Esophagus muscularis mucosa (tissue), 4 donors: ENCODE results near the gene MTHFR. TPM values are rescaled to one million over a fixed set of nuclear protein-coding genes. Genes with fewer than 3 reads are reported as not detected.

Source experiments
- DNase-seq: peaks from one replicate; pipeline ENCODE4 v3.0.0-alpha.2; 2017; ENCODE audit errors: extremely low spot score
- H3K27ac ChIP-seq, 4 donors: fragments of 200-600 bp; sonication (generic); replicated peaks in 1 of 4; 1 replicate in 3 of 4; 2 replicates in 1 of 4; pipeline ENCODE4 v1.5.1; 2016 to 2019; ENCODE audit warnings: mild to moderate bottlenecking in 1 of 4
- H3K27me3 ChIP-seq, 4 donors: fragments of 200-600 bp; sonication (generic); one replicate each; pipeline versions ENCODE4 v1.5.1 to v1.6.0; 2016 to 2019
- H3K36me3 ChIP-seq, 4 donors: fragments of 200-600 bp; sonication (generic); one replicate each; pipeline ENCODE4 v1.5.1; 2016 to 2019
- H3K4me1 ChIP-seq, 4 donors: fragments of 200-600 bp; sonication (generic); one replicate each; pipeline ENCODE4 v1.5.1; 2016 to 2019
- H3K4me3 ChIP-seq, 4 donors: fragments of 200-600 bp; sonication (generic); 1 replicate in 2 of 4; 2 replicates in 2 of 4; pipeline ENCODE4 v1.5.1; 2016 to 2019; ENCODE audit warnings: mild to moderate bottlenecking in 4 of 4, moderate library complexity in 1 of 4
- H3K9me3 ChIP-seq, 4 donors: fragments of 200-600 bp; sonication (generic); 1 replicate in 3 of 4; 2 replicates in 1 of 4; pipeline ENCODE4 v1.5.1; 2016 to 2019
- CTCF ChIP-seq, 3 experiments: fragments of 200-600 bp in 2 of 3; fragments of 450-650 bp in 1 of 3; sonication (generic) in 2 of 3; IDR thresholded peaks; one replicate each; pipeline ENCODE4 v1.5.1; 2017 to 2019; ENCODE audit warnings: antibody characterized with exemption in 3 of 3, mild to moderate bottlenecking in 2 of 3, moderate library complexity in 1 of 3
- EP300 ChIP-seq: sonication (generic); formaldehyde crosslinking; IDR thresholded peaks from one replicate; pipeline ENCODE4 v1.6.1; 2017; ENCODE audit warnings: antibody characterized with exemption
- POLR2A ChIP-seq: fragments of 450-650 bp; IDR thresholded peaks from one replicate; pipeline ENCODE4 v1.6.1; 2017; ENCODE audit warnings: antibody characterized with exemption, moderate library complexity, mild to moderate bottlenecking, low read depth
- POLR2AphosphoS5 ChIP-seq, 2 donors: sonication (generic); formaldehyde crosslinking; IDR thresholded peaks; one replicate each; pipeline ENCODE4 v1.6.1; 2017; ENCODE audit warnings: antibody characterized with exemption in 2 of 2
- WGBS: methylation state at CpG from one replicate; pipeline ENCODE4 v1.1.5; 2018; 5-methylcytosine and 5-hydroxymethylcytosine counted together
- intact Hi-C: fragments of 100-400 bp; cut with DNase I; formaldehyde crosslinking; loops from one replicate; pipeline ENCODE4 v1.15.1; 2023
- total RNA-seq, 4 donors: library from RNA; depleted of rRNA; stranded (reverse); fragments of >200 nt; gene quantifications; one replicate each; pipeline versions ENCODE4 v1.1.0 to v1.2.1, GENCODE V29; 2016

The MTHFR gene
- total RNA-seq, 4 donors from 2014 or later = 23.4 to 38.6 (median 26.8) TPM

GRCh38 chr1:11782127-11782708 is 23.5 kb downstream of the MTHFR start:
- H3K9me3 ChIP-seq = no peaks in the 10 kb centered on the region
- H3K36me3 ChIP-seq = no peaks in the 10 kb centered on the region
- H3K4me1 ChIP-seq = peaks cover 23 to 31% (median 29%) of the 10 kb centered on the region in 4 donors
- no peak overlapping the region for H3K27ac ChIP-seq
- no peak for TF ChIP-seq POLR2AphosphoS5 (IDR thresholded peaks at IDR 0.05)
- TF ChIP-seq POLR2A = no peak
- TF ChIP-seq CTCF (IDR thresholded peaks at IDR 0.05) = no peak
- no peak for TF ChIP-seq EP300
- WGBS = 86% methylated on average over 4 of the region's 6 CpGs
- no peak overlapping the region for H3K4me3 ChIP-seq
- H3K27me3 ChIP-seq = no peaks in the 10 kb centered on the region
- DNase-seq = no peak
- intact Hi-C loops = no loop called here

GRCh38 chr1:11781297-11781696 is 24.5 kb downstream of the MTHFR start:
- H3K9me3 ChIP-seq = no peaks in the 10 kb centered on the region
- WGBS = 83% methylated on average over 12 of the region's 12 CpGs
- H3K4me3 ChIP-seq = no peak overlapping the region
- H3K27ac ChIP-seq = no peak overlapping the region
- intact Hi-C loops = no loop called here
- H3K4me1 ChIP-seq = peaks cover 15 to 21% (median 20%) of the 10 kb centered on the region in 4 donors
- DNase-seq = no peak
- no peaks in the 10 kb centered on the region for H3K27me3 ChIP-seq
- no peaks in the 10 kb centered on the region for H3K36me3 ChIP-seq
- TF ChIP-seq CTCF (IDR thresholded peaks at IDR 0.05) (no peak), EP300 (no peak), POLR2AphosphoS5 (IDR thresholded peaks at IDR 0.05) (no peak), POLR2A (no peak)

- intact Hi-C loops = no loop called here
- no peak overlapping the region for H3K27ac ChIP-seq
Measured at GRCh38 chr1:11780380-11781147, 25.2 kb downstream of the MTHFR start.

GRCh38 chr1:11779715-11780379 is 25.9 kb downstream of the MTHFR start:
- no peaks in the 10 kb centered on the region for H3K27me3 ChIP-seq
- peaks cover 4 to 8% (median 6%) of the 10 kb centered on the region in 4 donors for H3K4me1 ChIP-seq
- no peaks in the 10 kb centered on the region for H3K9me3 ChIP-seq
- H3K4me3 ChIP-seq = no peak overlapping the region
- no peak for DNase-seq
- H3K36me3 ChIP-seq = no peaks in the 10 kb centered on the region
- TF ChIP-seq POLR2A = no peak
- no peak for TF ChIP-seq POLR2AphosphoS5 (IDR thresholded peaks at IDR 0.05)
- no peak for TF ChIP-seq CTCF (IDR thresholded peaks at IDR 0.05)
- TF ChIP-seq EP300 = no peak
- H3K27ac ChIP-seq = no peak overlapping the region
- 98% methylated on average over 4 of the region's 13 CpGs for WGBS
- intact Hi-C loops = no loop called here

More at GRCh38 chr1:11780380-11781147, 25.2 kb downstream of the MTHFR start:
- Histone ChIP-seq H3K4me1 (peaks cover 11 to 15% (median 13%) of the 10 kb centered on the region in 4 donors), H3K4me3 (no peak overlapping the region), H3K9me3 (no peaks in the 10 kb centered on the region), H3K36me3 (no peaks in the 10 kb centered on the region), H3K27me3 (no peaks in the 10 kb centered on the region)
- 83% methylated on average over 10 of the region's 10 CpGs for WGBS
- DNase-seq = no peak
- no peak for TF ChIP-seq EP300
- no peak for TF ChIP-seq CTCF (IDR thresholded peaks at IDR 0.05)
- TF ChIP-seq POLR2AphosphoS5 (IDR thresholded peaks at IDR 0.05) = no peak
- no peak for TF ChIP-seq POLR2A
